Measurements from ENCODE around the gene RFNG.

- TF ChIP-seq CTCF (conservative IDR thresholded peaks at IDR 0.05; ENCODE audit: low read depth, low read length) (no peak), BHLHE40 (IDR thresholded peaks at IDR 0.05; ENCODE audit: low read depth, low read length) (no peak), POLR2A (IDR thresholded peaks at IDR 0.05; ENCODE audit: low read depth, low read length) (no peak)
Observed at GRCh38 chr17:82077617-82078358, 26.2 kb upstream of the RFNG start.
